GM10266 (cell line): ENCODE data around the gene KCNA2.

ENCODE experiments used
- DNase-seq: peaks from one replicate; pipeline ENCODE4 v3.0.0; 2012; ENCODE audit errors: extremely low spot score
- CTCF ChIP-seq: IDR thresholded peaks from 2 replicates; pipeline ENCODE4 v1.5.1; 2012; ENCODE audit warnings: mild to moderate bottlenecking, low read depth; ENCODE audit not compliant: control insufficient read depth, insufficient read depth; ENCODE audit errors: missing control alignments

Gene KCNA2

GRCh38 chr1:110547017-110547416 is 59.1 kb downstream of the KCNA2 start:
- no peak for DNase-seq
- TF ChIP-seq CTCF = no peak

GRCh38 chr1:110545492-110545891 is 60.7 kb downstream of the KCNA2 start:
- TF ChIP-seq CTCF = no peak
- no peak for DNase-seq

- TF ChIP-seq CTCF = no peak
- no peak for DNase-seq
These were observed 61.4 kb downstream of the KCNA2 start for GRCh38 chr1:110544753-110545152.
